ENCODE results near the gene ADGRL3. TPM values are rescaled to one million over a fixed set of nuclear protein-coding genes. Genes with fewer than 3 reads are reported as not detected.

Gene ADGRL3
- polyA plus RNA-seq, 1 experiment = 0.01 TPM

DNA sequence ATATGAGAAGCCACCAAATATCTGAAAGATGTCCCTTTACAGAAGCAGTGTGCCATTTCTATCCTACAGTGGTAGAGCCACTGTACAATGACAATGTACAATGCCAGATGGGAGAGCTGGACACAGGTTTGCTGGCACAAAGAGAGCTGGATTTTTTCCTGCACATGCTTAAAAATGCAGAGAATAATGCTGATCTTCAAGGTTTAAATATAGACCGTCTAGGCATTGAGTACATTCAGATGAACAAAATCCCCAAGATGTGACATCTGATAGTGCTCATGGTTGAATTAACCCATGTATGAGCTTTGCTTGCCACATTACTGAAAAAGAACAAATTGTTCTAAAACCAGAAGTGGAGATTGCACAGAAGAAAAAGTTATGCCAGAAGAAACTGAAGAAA is 11.7 kb downstream of the ADGRL3 start:
- no peak for DNase-seq (ENCODE audit: low read depth)
- ChIA-PET CTCF (no interaction called here), POLR2A (no interaction called here)
- H3K27me3 ChIP-seq (ENCODE audit: control insufficient read depth, insufficient read depth, low read length) = no peaks in the 10 kb centered on the region
- TF ChIP-seq, protein P1, sequence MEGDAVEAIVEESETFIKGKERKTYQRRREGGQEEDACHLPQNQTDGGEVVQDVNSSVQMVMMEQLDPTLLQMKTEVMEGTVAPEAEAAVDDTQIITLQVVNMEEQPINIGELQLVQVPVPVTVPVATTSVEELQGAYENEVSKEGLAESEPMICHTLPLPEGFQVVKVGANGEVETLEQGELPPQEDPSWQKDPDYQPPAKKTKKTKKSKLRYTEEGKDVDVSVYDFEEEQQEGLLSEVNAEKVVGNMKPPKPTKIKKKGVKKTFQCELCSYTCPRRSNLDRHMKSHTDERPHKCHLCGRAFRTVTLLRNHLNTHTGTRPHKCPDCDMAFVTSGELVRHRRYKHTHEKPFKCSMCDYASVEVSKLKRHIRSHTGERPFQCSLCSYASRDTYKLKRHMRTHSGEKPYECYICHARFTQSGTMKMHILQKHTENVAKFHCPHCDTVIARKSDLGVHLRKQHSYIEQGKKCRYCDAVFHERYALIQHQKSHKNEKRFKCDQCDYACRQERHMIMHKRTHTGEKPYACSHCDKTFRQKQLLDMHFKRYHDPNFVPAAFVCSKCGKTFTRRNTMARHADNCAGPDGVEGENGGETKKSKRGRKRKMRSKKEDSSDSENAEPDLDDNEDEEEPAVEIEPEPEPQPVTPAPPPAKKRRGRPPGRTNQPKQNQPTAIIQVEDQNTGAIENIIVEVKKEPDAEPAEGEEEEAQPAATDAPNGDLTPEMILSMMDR (IDR thresholded peaks at IDR 0.05; ENCODE audit: insufficient read depth, low read depth, low read length) = no peak
- no peak overlapping the region for H3K4me3 ChIP-seq (ENCODE audit: low read depth, low read length)
- H3K36me3 ChIP-seq (ENCODE audit: control insufficient read depth, insufficient read depth, low read length) = no peaks in the 10 kb centered on the region

DNA sequence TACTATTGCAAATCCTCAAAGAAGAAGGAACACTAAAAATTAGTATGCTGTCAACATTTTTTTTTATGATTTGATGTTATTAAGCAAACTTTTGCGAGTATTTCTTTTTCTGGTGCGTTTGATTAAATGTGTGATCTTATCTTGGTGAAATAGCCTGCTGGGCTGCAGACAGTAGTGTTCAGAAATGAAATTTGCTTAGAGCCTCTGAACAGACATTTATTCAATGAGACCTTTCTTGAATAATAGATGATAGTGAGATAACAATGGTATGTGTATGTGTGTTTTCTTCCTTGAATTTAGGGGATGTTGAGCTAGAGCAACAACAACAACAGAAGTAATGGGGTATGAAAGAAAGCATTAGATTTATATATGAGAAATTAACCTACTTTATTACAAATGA is 12.7 kb downstream of the ADGRL3 start:
- ChIA-PET CTCF (no interaction called here), POLR2A (no interaction called here)
- DNase-seq (ENCODE audit: low read depth) = no peak
- H3K27me3 ChIP-seq (ENCODE audit: control insufficient read depth, insufficient read depth, low read length) = no peaks in the 10 kb centered on the region
- TF ChIP-seq, protein P1 (IDR thresholded peaks at IDR 0.05; ENCODE audit: insufficient read depth, low read depth, low read length) = no peak
- no peaks in the 10 kb centered on the region for H3K36me3 ChIP-seq (ENCODE audit: control insufficient read depth, insufficient read depth, low read length)
- no peak overlapping the region for H3K4me3 ChIP-seq (ENCODE audit: low read depth, low read length)

DNA sequence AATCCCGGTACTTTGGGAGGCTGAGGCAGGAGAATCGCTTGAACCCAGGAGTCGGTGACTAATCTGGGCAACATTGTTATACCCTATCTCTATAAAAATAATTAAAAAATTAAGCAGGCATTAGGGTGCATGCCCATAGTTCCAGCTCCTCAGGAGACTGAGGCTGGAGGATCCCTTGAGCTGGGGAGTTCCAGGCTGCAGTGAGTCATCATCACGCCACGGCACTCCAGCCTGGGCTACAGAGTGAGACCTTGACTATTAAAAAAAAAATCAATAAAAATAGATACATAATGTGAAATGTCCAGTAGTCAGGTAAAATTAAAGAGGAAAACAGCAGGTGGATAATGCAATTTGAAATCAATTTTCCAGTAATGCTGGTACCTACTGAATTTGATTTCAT is 14.6 kb downstream of the ADGRL3 start:
- TF ChIP-seq, protein P1 (IDR thresholded peaks at IDR 0.05; ENCODE audit: insufficient read depth, low read depth, low read length) = no peak
- ChIA-PET POLR2A (no interaction called here), CTCF (no interaction called here)
- H3K4me3 ChIP-seq (ENCODE audit: low read depth, low read length) = no peak overlapping the region
- no peaks in the 10 kb centered on the region for H3K27me3 ChIP-seq (ENCODE audit: control insufficient read depth, insufficient read depth, low read length)
- no peaks in the 10 kb centered on the region for H3K36me3 ChIP-seq (ENCODE audit: control insufficient read depth, insufficient read depth, low read length)
- DNase-seq (ENCODE audit: low read depth) = no peak

DNA sequence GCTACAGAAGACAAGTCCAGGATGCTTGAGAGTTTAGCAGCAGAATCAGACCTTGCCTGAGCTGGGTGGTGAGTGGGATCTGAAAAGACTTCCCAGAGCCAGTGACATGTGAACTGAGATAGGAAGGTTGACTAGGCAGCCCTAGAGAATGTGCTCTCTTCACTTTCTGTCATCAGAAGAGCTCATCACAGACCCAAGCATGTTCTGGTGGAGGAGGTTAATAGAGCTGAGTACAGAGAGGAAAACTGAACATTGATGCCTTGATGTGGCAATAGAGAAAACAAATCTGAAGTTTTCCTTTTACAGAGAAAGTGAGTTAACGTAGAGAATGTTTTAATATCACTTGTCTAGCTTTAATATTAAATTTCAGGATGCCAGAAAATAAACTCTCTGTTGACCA is 17.1 kb downstream of the ADGRL3 start:
- POLR2A ChIA-PET = no interaction called here
- no peak for DNase-seq (ENCODE audit: low read depth)
- CTCF ChIA-PET = no interaction called here

DNA sequence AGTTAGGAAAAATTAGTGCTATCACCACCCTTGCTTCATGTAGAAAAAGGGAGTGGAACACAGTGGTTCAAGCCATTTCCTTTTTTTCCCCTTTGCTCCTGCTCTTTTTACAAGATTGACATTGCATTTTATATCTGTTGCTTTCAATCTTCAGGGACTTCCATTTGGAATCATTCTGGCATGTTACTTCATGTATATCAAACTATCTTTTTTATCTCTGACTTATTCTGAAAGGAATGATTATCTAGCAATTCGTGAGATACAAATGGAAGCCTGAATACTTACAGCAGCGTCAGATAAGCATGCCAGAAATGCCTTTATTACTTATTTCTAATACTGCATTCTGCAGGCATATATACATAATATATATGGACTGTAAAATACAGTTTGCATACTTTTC is 20.4 kb downstream of the ADGRL3 start:
- no peak for DNase-seq (ENCODE audit: low read depth)
- ChIA-PET POLR2A (no interaction called here), CTCF (no interaction called here)
- Histone ChIP-seq H3K27me3 (ENCODE audit: control insufficient read depth, insufficient read depth, low read length) (no peaks in the 10 kb centered on the region), H3K4me3 (ENCODE audit: low read depth, low read length) (no peak overlapping the region), H3K36me3 (ENCODE audit: control insufficient read depth, insufficient read depth, low read length) (no peaks in the 10 kb centered on the region)
- TF ChIP-seq, protein P1 (IDR thresholded peaks at IDR 0.05; ENCODE audit: insufficient read depth, low read depth, low read length) = no peak

More for the DNA sequence above, 17.1 kb downstream of the ADGRL3 start:
- TF ChIP-seq, protein P1 (IDR thresholded peaks at IDR 0.05; ENCODE audit: insufficient read depth, low read depth, low read length) = no peak
- no peaks in the 10 kb centered on the region for H3K27me3 ChIP-seq (ENCODE audit: control insufficient read depth, insufficient read depth, low read length)
- no peak overlapping the region for H3K4me3 ChIP-seq (ENCODE audit: low read depth, low read length)
- no peaks in the 10 kb centered on the region for H3K36me3 ChIP-seq (ENCODE audit: control insufficient read depth, insufficient read depth, low read length)
